Left lung (tissue), 10 donors: ENCODE data around the gene ADGRL3. TPM values are rescaled to one million over a fixed set of nuclear protein-coding genes. Genes with fewer than 3 reads are reported as not detected.

Source experiments
- ATAC-seq: fragments of 200-7000 bp; cut with Tn5 transposase; one replicate; pipeline ENCODE4 v1.9.1; 2020; ENCODE audit warnings: moderate library complexity
- DNase-seq, 4 donors: peaks; one replicate each; pipeline ENCODE4 v3.0.0-alpha.2; 2013 to 2020
- H3K27ac ChIP-seq, 2 donors: fragments of 200-600 bp; sonication (generic) in 1 of 2; one replicate each; pipeline versions ENCODE4 v1.5.0 to v1.8.0; 2020 to 2021
- H3K27me3 ChIP-seq, 2 donors: fragments of 200-600 bp; sonication (generic) in 1 of 2; one replicate each; pipeline versions ENCODE4 v1.5.0 to v1.8.0; 2020 to 2021
- H3K36me3 ChIP-seq, 2 donors: fragments of 200-600 bp; sonication (generic) in 1 of 2; one replicate each; pipeline versions ENCODE4 v1.5.0 to v1.8.0; 2020 to 2021
- H3K4me1 ChIP-seq, 2 donors: fragments of 200-600 bp; one replicate each; pipeline ENCODE4 v1.8.0; 2021
- H3K4me3 ChIP-seq, 2 donors: fragments of 200-600 bp; sonication (generic) in 1 of 2; one replicate each; pipeline versions ENCODE4 v1.5.0 to v1.8.0; 2020 to 2021; ENCODE audit warnings: mild to moderate bottlenecking in 1 of 2
- H3K9me3 ChIP-seq, 2 donors: fragments of 200-600 bp; sonication (generic) in 1 of 2; one replicate each; pipeline versions ENCODE4 v1.5.0 to v1.8.0; 2020 to 2021
- CTCF ChIP-seq, 2 donors: fragments of 200-600 bp; sonication (generic) in 1 of 2; IDR thresholded peaks; one replicate each; pipeline versions ENCODE4 v1.5.0 to v1.8.0; 2021; ENCODE audit warnings: antibody characterized with exemption in 2 of 2
- intact Hi-C, 2 donors: fragments of 100-400 bp; cut with DNase I; formaldehyde crosslinking; loops; one replicate each; pipeline versions ENCODE4 v1.11.2 to v1.14.2; 2022
- polyA plus RNA-seq, 6 donors: library from polyadenylated mRNA; unstranded; fragments of 120-200 nt; gene quantifications; one replicate each; pipeline ENCODE4 v1.2.1, GENCODE V29; 2013; ENCODE audit not compliant: insufficient read length in 6 of 6
- total RNA-seq, 2 donors: library from RNA; stranded (reverse); fragmentation: NEBNext Ultra II Directional; extraction: Animal tissue kit (Norgen Biotek cat#: 25700); gene quantifications; one replicate each; pipeline ENCODE4 v1.2.1, GENCODE V29; 2021
- donor health status: DM: no; HTN: yes; CAD: no.
- donor health status: DM: no; HTN: no; CAD: no.

The ADGRL3 gene
- total and polyA plus RNA-seq, 8 donors: 2.7 to 23.4 (median 19.6) TPM

- TF ChIP-seq CTCF (IDR thresholded peaks at IDR 0.05): no peak
- Histone ChIP-seq H3K9me3 (no peaks in the 10 kb centered on the region), H3K27me3 (no peaks in the 10 kb centered on the region), H3K36me3 (no peaks in the 10 kb centered on the region), H3K4me1 (no peaks in the 10 kb centered on the region), H3K4me3 (no peak overlapping the region), H3K27ac (no peak overlapping the region)
- ATAC-seq (no peak), DNase-seq (no peak)
- intact Hi-C loops: no loop called here
These were observed 54.3 kb downstream of the ADGRL3 start for GRCh38 chr4:61254406-61254805.

GRCh38 chr4:61273233-61273632 is 73.1 kb downstream of the ADGRL3 start:
- H3K36me3 ChIP-seq: no peaks in the 10 kb centered on the region
- H3K9me3 ChIP-seq: no peaks in the 10 kb centered on the region
- intact Hi-C loops: no loop called here
- no peak for TF ChIP-seq CTCF (IDR thresholded peaks at IDR 0.05)
- no peak overlapping the region for H3K27ac ChIP-seq
- peaks cover 0 to 7% of the 10 kb centered on the region in 2 donors for H3K4me1 ChIP-seq
- DNase-seq (peak in 2 of 4 donors; percentile 57 to 82), ATAC-seq (peak; percentile 33)
- no peaks in the 10 kb centered on the region for H3K27me3 ChIP-seq
- no peak overlapping the region for H3K4me3 ChIP-seq

- DNase-seq (no peak), ATAC-seq (no peak)
- Histone ChIP-seq H3K27ac (no peak overlapping the region), H3K27me3 (no peaks in the 10 kb centered on the region), H3K4me1 (peaks cover 0 to 7% of the 10 kb centered on the region in 2 donors), H3K36me3 (no peaks in the 10 kb centered on the region), H3K4me3 (no peak overlapping the region), H3K9me3 (no peaks in the 10 kb centered on the region)
- intact Hi-C loops: no loop called here
- TF ChIP-seq CTCF (IDR thresholded peaks at IDR 0.05): no peak
These were observed 74.2 kb downstream of the ADGRL3 start for GRCh38 chr4:61274286-61274685.

GRCh38 chr4:61275241-61275640 is 75.1 kb downstream of the ADGRL3 start:
- Histone ChIP-seq H3K27me3 (no peaks in the 10 kb centered on the region), H3K27ac (no peak overlapping the region), H3K9me3 (no peaks in the 10 kb centered on the region), H3K4me1 (peaks cover 0 to 7% of the 10 kb centered on the region in 2 donors), H3K36me3 (no peaks in the 10 kb centered on the region), H3K4me3 (no peak overlapping the region)
- DNase-seq (no peak), ATAC-seq (no peak)
- intact Hi-C loops: no loop called here
- TF ChIP-seq CTCF (IDR thresholded peaks at IDR 0.05): no peak

- no peak for TF ChIP-seq CTCF (IDR thresholded peaks at IDR 0.05)
- DNase-seq (no peak), ATAC-seq (no peak)
- intact Hi-C loops: no loop called here
- H3K4me3 ChIP-seq: no peak overlapping the region
- no peak overlapping the region for H3K27ac ChIP-seq
- H3K9me3 ChIP-seq: no peaks in the 10 kb centered on the region
- H3K27me3 ChIP-seq: no peaks in the 10 kb centered on the region
- peaks cover 0 to 7% of the 10 kb centered on the region in 2 donors for H3K4me1 ChIP-seq
- H3K36me3 ChIP-seq: no peaks in the 10 kb centered on the region
These were observed 75.9 kb downstream of the ADGRL3 start for GRCh38 chr4:61276029-61276428.
